HepG2 (cell line): ENCODE measurements around the gene OSCP1. TPM values are rescaled to one million over a fixed set of nuclear protein-coding genes. Genes with fewer than 3 reads are reported as not detected.

Source experiments
- HNF4G ChIP-seq, 2 experiments: sonication (generic) in 1 of 2; formaldehyde crosslinking in 1 of 2; IDR thresholded peaks; 2 replicates each; pipeline versions ENCODE4 v1.4.0 to v1.6.1; 2011 to 2020; ENCODE audit warnings: borderline replicate concordance in 2 of 2, low read depth in 2 of 2, mild to moderate bottlenecking in 2 of 2, low read length in 1 of 2, missing genetic modification reagents in 1 of 2, moderate library complexity in 1 of 2
- JUNB ChIP-seq: sonication (generic); formaldehyde crosslinking; IDR thresholded peaks from 2 replicates; pipeline ENCODE4 v1.8.0; 2022; ENCODE audit warnings: missing genetic modification reagents, mild to moderate bottlenecking, borderline replicate concordance
- KDM4B ChIP-seq: sonication (generic); formaldehyde crosslinking; IDR thresholded peaks from 2 replicates; pipeline ENCODE4 v1.4.0; 2020; ENCODE audit warnings: missing genetic modification reagents
- MEIS1 ChIP-seq: sonication (generic); formaldehyde crosslinking; IDR thresholded peaks from 2 replicates; pipeline ENCODE4 v1.9.0; 2021; ENCODE audit warnings: mild to moderate bottlenecking, missing genetic modification reagents, moderate library complexity, borderline replicate concordance
- NFYC ChIP-seq: IDR thresholded peaks from 2 replicates; pipeline ENCODE4 v1.6.1; 2016; ENCODE audit warnings: missing genetic modification reagents, missing compliant biosample characterization
- TBX2 ChIP-seq: sonication (generic); formaldehyde crosslinking; IDR thresholded peaks from 2 replicates; pipeline ENCODE4 v1.5.0; 2020; ENCODE audit warnings: missing genetic modification reagents, mild to moderate bottlenecking, borderline replicate concordance
- ZNF414 ChIP-seq: sonication (generic); formaldehyde crosslinking; IDR thresholded peaks from 2 replicates; pipeline ENCODE4 v1.5.0; 2020; ENCODE audit warnings: missing genetic modification reagents
- ZNF891 ChIP-seq: sonication (generic); formaldehyde crosslinking; IDR thresholded peaks from 2 replicates; pipeline ENCODE4 v1.5.0; 2020; ENCODE audit warnings: mild to moderate bottlenecking, missing genetic modification reagents
- ZSCAN22 ChIP-seq: sonication (generic); formaldehyde crosslinking; IDR thresholded peaks from 2 replicates; pipeline ENCODE4 v1.4.0; 2020; ENCODE audit warnings: mild to moderate bottlenecking, missing genetic modification reagents
- polyA plus RNA-seq, 8 experiments: library from polyadenylated mRNA; depleted of rRNA in 3 of 8; stranded (reverse) in 7 of 8; unstranded in 1 of 8; fragments of >200 nt; fragmentation: Illumina TruSeq in 4 of 8; extraction: Trizol in 4 of 8; gene quantifications; 2 replicates each; pipeline versions ENCODE4 v1.2.1 to v1.2.3, GENCODE V29; 2011 to 2016; ENCODE audit warnings: low read depth in 4 of 8, missing spikeins in 1 of 8, mixed read lengths in 1 of 8; ENCODE audit not compliant: insufficient read depth in 1 of 8
- total RNA-seq, 5 experiments: library from RNA; depleted of rRNA; stranded (reverse); fragments of >200 nt; fragmentation: Illumina TruSeq; extraction: Trizol; gene quantifications; 2 replicates each; pipeline ENCODE4 v1.2.3, GENCODE V29; 2016; ENCODE audit warnings: low read depth in 1 of 5
- TF ChIP-seq, protein P1 (sequence below): sonication (generic); formaldehyde crosslinking; IDR thresholded peaks from 2 replicates; pipeline ENCODE4 v1.5.0; 2020; ENCODE audit warnings: mild to moderate bottlenecking, missing genetic modification reagents, borderline replicate concordance
- TF ChIP-seq, protein P2 (sequence below): sonication (generic); formaldehyde crosslinking; IDR thresholded peaks from 2 replicates; pipeline ENCODE4 v1.4.0; 2020; ENCODE audit warnings: missing genetic modification reagents
- TF ChIP-seq, protein P3 (sequence below): sonication (generic); formaldehyde crosslinking; IDR thresholded peaks from 2 replicates; pipeline ENCODE4 v1.5.1; 2020; ENCODE audit warnings: mild to moderate bottlenecking, missing genetic modification reagents, borderline replicate concordance

The OSCP1 gene
- total and polyA plus RNA-seq, 2 of the 13 experiments (the other 11 are each of a cell fraction or from before 2014, with no cell fraction given), result 0.60 to 0.84 TPM

- TF ChIP-seq, protein P1, sequence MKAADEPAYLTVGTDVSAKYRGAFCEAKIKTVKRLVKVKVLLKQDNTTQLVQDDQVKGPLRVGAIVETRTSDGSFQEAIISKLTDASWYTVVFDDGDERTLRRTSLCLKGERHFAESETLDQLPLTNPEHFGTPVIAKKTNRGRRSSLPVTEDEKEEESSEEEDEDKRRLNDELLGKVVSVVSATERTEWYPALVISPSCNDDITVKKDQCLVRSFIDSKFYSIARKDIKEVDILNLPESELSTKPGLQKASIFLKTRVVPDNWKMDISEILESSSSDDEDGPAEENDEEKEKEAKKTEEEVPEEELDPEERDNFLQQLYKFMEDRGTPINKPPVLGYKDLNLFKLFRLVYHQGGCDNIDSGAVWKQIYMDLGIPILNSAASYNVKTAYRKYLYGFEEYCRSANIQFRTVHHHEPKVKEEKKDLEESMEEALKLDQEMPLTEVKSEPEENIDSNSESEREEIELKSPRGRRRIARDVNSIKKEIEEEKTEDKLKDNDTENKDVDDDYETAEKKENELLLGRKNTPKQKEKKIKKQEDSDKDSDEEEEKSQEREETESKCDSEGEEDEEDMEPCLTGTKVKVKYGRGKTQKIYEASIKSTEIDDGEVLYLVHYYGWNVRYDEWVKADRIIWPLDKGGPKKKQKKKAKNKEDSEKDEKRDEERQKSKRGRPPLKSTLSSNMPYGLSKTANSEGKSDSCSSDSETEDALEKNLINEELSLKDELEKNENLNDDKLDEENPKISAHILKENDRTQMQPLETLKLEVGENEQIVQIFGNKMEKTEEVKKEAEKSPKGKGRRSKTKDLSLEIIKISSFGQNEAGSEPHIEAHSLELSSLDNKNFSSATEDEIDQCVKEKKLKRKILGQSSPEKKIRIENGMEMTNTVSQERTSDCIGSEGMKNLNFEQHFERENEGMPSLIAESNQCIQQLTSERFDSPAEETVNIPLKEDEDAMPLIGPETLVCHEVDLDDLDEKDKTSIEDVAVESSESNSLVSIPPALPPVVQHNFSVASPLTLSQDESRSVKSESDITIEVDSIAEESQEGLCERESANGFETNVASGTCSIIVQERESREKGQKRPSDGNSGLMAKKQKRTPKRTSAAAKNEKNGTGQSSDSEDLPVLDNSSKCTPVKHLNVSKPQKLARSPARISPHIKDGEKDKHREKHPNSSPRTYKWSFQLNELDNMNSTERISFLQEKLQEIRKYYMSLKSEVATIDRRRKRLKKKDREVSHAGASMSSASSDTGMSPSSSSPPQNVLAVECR (CRISPR knock-in tag), result peak; percentile 70
- TF ChIP-seq NFYC (CRISPR knock-in tag) (peak; percentile 53; the same call in 1 of the 2 replicates), HNF4G (IDR thresholded peaks at IDR 0.05; ENCODE audit: borderline replicate concordance, low read depth, low read length) (peak; percentile 45; the same call in 1 of the 2 replicates), HNF4G (CRISPR knock-in tag; IDR thresholded peaks at IDR 0.05; ENCODE audit: borderline replicate concordance, low read depth) (0 out of 2 replicates have a peak, but pooled peaks have one; percentile 24), MEIS1 (CRISPR knock-in tag) (no peak; the same call in 1 of the 2 replicates), ZSCAN22 (peak; percentile 87), ZNF414 (peak; percentile 56; the same call in 1 of the 2 replicates), JUNB (CRISPR knock-in tag) (no peak), TBX2 (CRISPR knock-in tag) (peak; percentile 72; the same call in 1 of the 2 replicates), KDM4B (0 out of 2 replicates have a peak, but pooled peaks have one; percentile 23), ZNF891 (0 out of 2 replicates have a peak, but pooled peaks have one; percentile 37)
- TF ChIP-seq, protein P2, sequence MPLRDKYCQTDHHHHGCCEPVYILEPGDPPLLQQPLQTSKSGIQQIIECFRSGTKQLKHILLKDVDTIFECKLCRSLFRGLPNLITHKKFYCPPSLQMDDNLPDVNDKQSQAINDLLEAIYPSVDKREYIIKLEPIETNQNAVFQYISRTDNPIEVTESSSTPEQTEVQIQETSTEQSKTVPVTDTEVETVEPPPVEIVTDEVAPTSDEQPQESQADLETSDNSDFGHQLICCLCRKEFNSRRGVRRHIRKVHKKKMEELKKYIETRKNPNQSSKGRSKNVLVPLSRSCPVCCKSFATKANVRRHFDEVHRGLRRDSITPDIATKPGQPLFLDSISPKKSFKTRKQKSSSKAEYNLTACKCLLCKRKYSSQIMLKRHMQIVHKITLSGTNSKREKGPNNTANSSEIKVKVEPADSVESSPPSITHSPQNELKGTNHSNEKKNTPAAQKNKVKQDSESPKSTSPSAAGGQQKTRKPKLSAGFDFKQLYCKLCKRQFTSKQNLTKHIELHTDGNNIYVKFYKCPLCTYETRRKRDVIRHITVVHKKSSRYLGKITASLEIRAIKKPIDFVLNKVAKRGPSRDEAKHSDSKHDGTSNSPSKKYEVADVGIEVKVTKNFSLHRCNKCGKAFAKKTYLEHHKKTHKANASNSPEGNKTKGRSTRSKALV (CRISPR knock-in tag), result 0 out of 2 replicates have a peak, but pooled peaks have one; percentile 15
- TF ChIP-seq, protein P3, sequence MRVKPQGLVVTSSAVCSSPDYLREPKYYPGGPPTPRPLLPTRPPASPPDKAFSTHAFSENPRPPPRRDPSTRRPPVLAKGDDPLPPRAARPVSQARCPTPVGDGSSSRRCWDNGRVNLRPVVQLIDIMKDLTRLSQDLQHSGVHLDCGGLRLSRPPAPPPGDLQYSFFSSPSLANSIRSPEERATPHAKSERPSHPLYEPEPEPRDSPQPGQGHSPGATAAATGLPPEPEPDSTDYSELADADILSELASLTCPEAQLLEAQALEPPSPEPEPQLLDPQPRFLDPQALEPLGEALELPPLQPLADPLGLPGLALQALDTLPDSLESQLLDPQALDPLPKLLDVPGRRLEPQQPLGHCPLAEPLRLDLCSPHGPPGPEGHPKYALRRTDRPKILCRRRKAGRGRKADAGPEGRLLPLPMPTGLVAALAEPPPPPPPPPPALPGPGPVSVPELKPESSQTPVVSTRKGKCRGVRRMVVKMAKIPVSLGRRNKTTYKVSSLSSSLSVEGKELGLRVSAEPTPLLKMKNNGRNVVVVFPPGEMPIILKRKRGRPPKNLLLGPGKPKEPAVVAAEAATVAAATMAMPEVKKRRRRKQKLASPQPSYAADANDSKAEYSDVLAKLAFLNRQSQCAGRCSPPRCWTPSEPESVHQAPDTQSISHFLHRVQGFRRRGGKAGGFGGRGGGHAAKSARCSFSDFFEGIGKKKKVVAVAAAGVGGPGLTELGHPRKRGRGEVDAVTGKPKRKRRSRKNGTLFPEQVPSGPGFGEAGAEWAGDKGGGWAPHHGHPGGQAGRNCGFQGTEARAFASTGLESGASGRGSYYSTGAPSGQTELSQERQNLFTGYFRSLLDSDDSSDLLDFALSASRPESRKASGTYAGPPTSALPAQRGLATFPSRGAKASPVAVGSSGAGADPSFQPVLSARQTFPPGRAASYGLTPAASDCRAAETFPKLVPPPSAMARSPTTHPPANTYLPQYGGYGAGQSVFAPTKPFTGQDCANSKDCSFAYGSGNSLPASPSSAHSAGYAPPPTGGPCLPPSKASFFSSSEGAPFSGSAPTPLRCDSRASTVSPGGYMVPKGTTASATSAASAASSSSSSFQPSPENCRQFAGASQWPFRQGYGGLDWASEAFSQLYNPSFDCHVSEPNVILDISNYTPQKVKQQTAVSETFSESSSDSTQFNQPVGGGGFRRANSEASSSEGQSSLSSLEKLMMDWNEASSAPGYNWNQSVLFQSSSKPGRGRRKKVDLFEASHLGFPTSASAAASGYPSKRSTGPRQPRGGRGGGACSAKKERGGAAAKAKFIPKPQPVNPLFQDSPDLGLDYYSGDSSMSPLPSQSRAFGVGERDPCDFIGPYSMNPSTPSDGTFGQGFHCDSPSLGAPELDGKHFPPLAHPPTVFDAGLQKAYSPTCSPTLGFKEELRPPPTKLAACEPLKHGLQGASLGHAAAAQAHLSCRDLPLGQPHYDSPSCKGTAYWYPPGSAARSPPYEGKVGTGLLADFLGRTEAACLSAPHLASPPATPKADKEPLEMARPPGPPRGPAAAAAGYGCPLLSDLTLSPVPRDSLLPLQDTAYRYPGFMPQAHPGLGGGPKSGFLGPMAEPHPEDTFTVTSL (CRISPR knock-in tag), result peak; percentile 22; the same call in 1 of the 2 replicates
Measured at GRCh38 chr1:36384542-36385409, 65.5 kb downstream of the OSCP1 start (continued).
